Karpas-422 (cell line): ENCODE results near the gene CROCC. TPM values are rescaled to one million over a fixed set of nuclear protein-coding genes. Genes with fewer than 3 reads are reported as not detected.

ENCODE experiments used
- DNase-seq: peaks from one replicate; pipeline ENCODE4 v3.0.0-alpha.2; 2015
- H2AFZ ChIP-seq: fragments of 200-600 bp; sonication (generic); 2 replicates; pipeline ENCODE4 v1.6.1; 2014; ENCODE audit warnings: antibody characterized with exemption, low read length, mixed read lengths
- H3K27ac ChIP-seq: fragments of 200-600 bp; sonication (generic); 2 replicates; pipeline ENCODE4 v1.5.1; 2014; ENCODE audit warnings: mild to moderate bottlenecking, low read length, moderate library complexity
- H3K27me3 ChIP-seq: fragments of 200-600 bp; sonication (generic); 2 replicates; pipeline ENCODE4 v1.6.1; 2014; ENCODE audit warnings: low read length, mixed read lengths
- H3K36me3 ChIP-seq: fragments of 200-600 bp; sonication (generic); 2 replicates; pipeline ENCODE4 v1.6.1; 2014; ENCODE audit warnings: low read length, mixed read lengths; ENCODE audit not compliant: insufficient read depth
- H3K4me1 ChIP-seq: fragments of 200-600 bp; sonication (generic); 2 replicates; pipeline ENCODE4 v1.6.1; 2014; ENCODE audit warnings: mild to moderate bottlenecking, low read length, mixed read lengths
- H3K4me2 ChIP-seq: fragments of 200-600 bp; sonication (generic); 2 replicates; pipeline ENCODE4 v1.6.1; 2014; ENCODE audit warnings: low read length, low read depth, mild to moderate bottlenecking; ENCODE audit not compliant: poor library complexity, severe bottlenecking
- H3K4me3 ChIP-seq: fragments of 200-600 bp; sonication (generic); 2 replicates; pipeline ENCODE4 v1.5.1; 2014; ENCODE audit warnings: mild to moderate bottlenecking, antibody characterized with exemption, low read length, mixed read lengths
- H3K79me2 ChIP-seq: fragments of 200-600 bp; sonication (generic); 2 replicates; pipeline ENCODE4 v1.6.1; 2014; ENCODE audit warnings: mild to moderate bottlenecking, low read length, mixed read lengths
- H3K9ac ChIP-seq: fragments of 200-600 bp; sonication (generic); 2 replicates; pipeline ENCODE4 v1.6.0; 2014; ENCODE audit warnings: low read length
- H3K9me2 ChIP-seq: fragments of 200-600 bp; sonication (generic), shearing (Covaris generic); replicated peaks from 2 replicates; pipeline ENCODE4 v1.6.0; 2014; ENCODE audit warnings: mild to moderate bottlenecking, low read length, moderate library complexity; ENCODE audit not compliant: insufficient read depth
- H3K9me3 ChIP-seq: fragments of 300-700, 200-600 bp; sonication (generic); 2 replicates; pipeline ENCODE4 v1.6.1; 2014; ENCODE audit warnings: low read length, mixed read lengths
- H4K20me1 ChIP-seq: fragments of 200-600 bp; sonication (generic); 2 replicates; pipeline ENCODE4 v1.6.1; 2014; ENCODE audit warnings: mild to moderate bottlenecking, antibody characterized with exemption, low read length, low read depth; ENCODE audit not compliant: insufficient read depth
- total RNA-seq: library from RNA; depleted of rRNA; stranded (reverse); fragments of >200 nt; shearing (Covaris generic); gene quantifications from 2 replicates; pipeline ENCODE4 v1.2.3, GENCODE V29; 2014; ENCODE audit warnings: low replicate concordance

The CROCC gene
- total RNA-seq, 1 experiment from 2014 or later: 12.1 TPM

DNA sequence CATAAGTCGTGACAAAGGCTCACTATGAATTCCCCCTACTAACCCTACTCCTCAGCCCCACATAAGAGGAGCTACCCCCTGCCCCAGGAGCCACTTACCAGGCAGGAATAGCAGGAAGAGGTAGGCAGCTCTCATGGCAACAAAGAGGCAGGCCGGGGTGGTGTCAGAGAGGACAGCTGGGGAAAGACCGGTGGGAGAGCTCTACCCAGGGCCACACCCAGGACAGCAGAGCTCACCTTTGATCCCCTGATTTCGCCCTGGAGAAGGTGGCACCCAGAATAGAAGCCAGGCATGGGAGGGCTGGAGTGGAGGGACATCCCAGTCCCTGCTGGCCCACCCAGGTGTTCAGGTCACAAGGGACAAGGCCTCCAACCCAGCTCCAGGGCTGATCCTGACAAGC is 56.4 kb downstream of the CROCC start:
- no peaks in the 10 kb centered on the region for H3K9me3 ChIP-seq
- no peak overlapping the region for H3K27ac ChIP-seq
- no peak overlapping the region for H3K4me2 ChIP-seq
- no peaks in the 10 kb centered on the region for H3K36me3 ChIP-seq
- DNase-seq: no peak
- H3K4me1 ChIP-seq: no peaks in the 10 kb centered on the region
- H3K27me3 ChIP-seq: no peaks in the 10 kb centered on the region
- no peak overlapping the region for H3K9ac ChIP-seq
- H4K20me1 ChIP-seq: no peaks in the 10 kb centered on the region
- H3K4me3 ChIP-seq: no peak overlapping the region
- H3K79me2 ChIP-seq: no peaks in the 10 kb centered on the region
- no peaks in the 10 kb centered on the region for H3K9me2 ChIP-seq
- no peak overlapping the region for H2AFZ ChIP-seq

- Histone ChIP-seq H3K9me2 (no peaks in the 10 kb centered on the region), H3K27me3 (no peaks in the 10 kb centered on the region), H3K27ac (no peak overlapping the region), H3K4me2 (no peak overlapping the region), H3K36me3 (no peaks in the 10 kb centered on the region), H3K9ac (no peak overlapping the region), H2AFZ (no peak overlapping the region), H3K4me1 (no peaks in the 10 kb centered on the region), H3K9me3 (no peaks in the 10 kb centered on the region), H3K4me3 (no peak overlapping the region), H3K79me2 (no peaks in the 10 kb centered on the region), H4K20me1 (no peaks in the 10 kb centered on the region)
- DNase-seq: no peak
Measured at GRCh38 chr1:16978567-16979474, 57.1 kb downstream of the CROCC start.

DNA sequence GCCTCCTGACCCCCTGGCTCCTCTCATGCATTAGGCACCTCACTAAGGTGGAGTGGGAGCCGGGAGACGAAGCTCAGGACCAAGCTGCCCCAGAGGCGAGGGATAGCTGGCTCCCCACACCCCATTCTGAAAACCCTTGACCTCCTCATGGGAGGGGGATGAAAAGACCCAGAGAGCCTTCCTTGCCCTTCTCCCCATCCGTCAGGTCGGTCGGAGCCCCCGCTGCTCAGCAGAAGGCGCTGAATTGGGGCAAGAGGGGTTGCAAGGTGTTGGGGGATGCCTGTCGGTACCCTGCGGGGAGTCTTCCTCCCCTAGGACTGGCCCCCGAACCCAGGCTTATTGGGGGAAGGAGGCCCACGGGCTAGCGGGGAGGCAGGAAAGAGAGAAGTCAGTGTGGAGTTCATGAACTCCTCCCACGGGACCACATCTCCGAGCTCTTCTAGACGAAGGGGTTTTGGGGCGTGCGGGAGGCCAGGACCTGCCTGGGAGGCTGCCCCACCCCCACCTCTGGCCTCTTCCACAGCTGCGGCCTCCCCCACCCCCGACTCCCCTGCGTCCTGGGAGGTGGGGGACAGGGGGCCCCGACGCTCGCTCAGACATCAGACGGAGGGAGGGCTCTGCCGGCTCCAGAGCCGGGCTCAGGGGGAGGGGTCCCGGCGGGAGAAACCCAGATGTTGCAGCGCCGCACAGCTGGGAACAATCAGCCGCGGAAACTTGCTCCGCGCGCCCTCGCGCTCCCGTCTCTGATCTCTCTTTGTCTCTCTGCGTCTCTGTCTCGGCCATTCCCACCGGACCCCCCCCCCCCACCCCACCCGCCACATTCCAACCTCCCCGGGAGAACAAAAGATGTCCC is 58.0 kb downstream of the CROCC start:
- H3K4me1 ChIP-seq: no peaks in the 10 kb centered on the region
- H4K20me1 ChIP-seq: no peaks in the 10 kb centered on the region
- no peak overlapping the region for H3K27ac ChIP-seq
- no peak overlapping the region for H3K4me2 ChIP-seq
- DNase-seq: no peak
- no peak overlapping the region for H3K4me3 ChIP-seq
- H3K27me3 ChIP-seq: no peaks in the 10 kb centered on the region
- H3K36me3 ChIP-seq: no peaks in the 10 kb centered on the region
- H3K9me3 ChIP-seq: no peaks in the 10 kb centered on the region
- H3K9ac ChIP-seq: no peak overlapping the region
- no peaks in the 10 kb centered on the region for H3K79me2 ChIP-seq
- H3K9me2 ChIP-seq: no peaks in the 10 kb centered on the region
- no peak overlapping the region for H2AFZ ChIP-seq

- Histone ChIP-seq H3K4me1 (no peaks in the 10 kb centered on the region), H4K20me1 (no peaks in the 10 kb centered on the region), H2AFZ (no peak within 1 kb of the TSS), H3K27me3 (no peaks in the 10 kb centered on the region), H3K9me3 (no peaks in the 10 kb centered on the region), H3K79me2 (no peaks in the 10 kb centered on the region), H3K4me2 (no peak within 1 kb of the TSS), H3K9ac (no peak within 1 kb of the TSS), H3K4me3 (no peak within 1 kb of the TSS), H3K36me3 (no peaks in the 10 kb centered on the region), H3K9me2 (no peaks in the 10 kb centered on the region), H3K27ac (no peak within 1 kb of the TSS)
- no peak for DNase-seq
Measured at GRCh38 chr1:16980473-16981268, 58.9 kb downstream of the CROCC start, which contains the start of gene MFAP2. TSS of gene MFAP2 (minus strand) at chr1:16980620. CDS start at chr1:16978273, 2,347 bp downstream.

DNA sequence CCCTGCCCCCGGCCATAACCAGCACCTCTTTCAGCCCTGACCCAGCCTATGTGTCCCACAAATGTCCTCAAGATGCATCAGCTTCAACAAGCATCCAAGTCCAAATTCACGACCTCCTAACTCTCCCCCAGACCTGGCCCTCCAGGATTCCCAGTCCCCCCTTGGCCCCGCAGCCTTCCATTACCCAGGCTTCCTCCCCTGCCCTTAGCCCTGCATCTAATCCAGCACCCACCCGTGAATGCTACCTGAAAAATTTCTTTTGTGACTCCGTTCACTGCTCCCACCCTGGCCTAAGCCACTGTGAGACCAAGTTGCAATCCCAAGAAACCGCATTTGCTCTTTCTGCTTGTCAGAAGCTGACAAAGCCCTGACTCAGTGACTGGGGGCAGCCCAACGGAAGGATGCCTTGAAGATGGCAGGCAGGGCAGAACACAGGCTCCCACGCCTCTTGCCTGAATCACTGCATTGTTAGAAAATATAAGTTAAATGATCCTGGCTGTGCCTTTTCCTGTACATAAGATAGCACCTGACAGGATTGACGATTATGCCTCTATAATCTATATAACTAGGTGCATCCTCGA is 59.6 kb downstream of the CROCC start:
- no peaks in the 10 kb centered on the region for H4K20me1 ChIP-seq
- H3K9me3 ChIP-seq: no peaks in the 10 kb centered on the region
- no peaks in the 10 kb centered on the region for H3K9me2 ChIP-seq
- no peak overlapping the region for H3K9ac ChIP-seq
- H3K4me1 ChIP-seq: no peaks in the 10 kb centered on the region
- H3K4me3 ChIP-seq: no peak overlapping the region
- no peak overlapping the region for H3K27ac ChIP-seq
- no peaks in the 10 kb centered on the region for H3K36me3 ChIP-seq
- no peaks in the 10 kb centered on the region for H3K27me3 ChIP-seq
- H2AFZ ChIP-seq: no peak overlapping the region
- H3K4me2 ChIP-seq: no peak overlapping the region
- no peaks in the 10 kb centered on the region for H3K79me2 ChIP-seq
- no peak for DNase-seq

DNA sequence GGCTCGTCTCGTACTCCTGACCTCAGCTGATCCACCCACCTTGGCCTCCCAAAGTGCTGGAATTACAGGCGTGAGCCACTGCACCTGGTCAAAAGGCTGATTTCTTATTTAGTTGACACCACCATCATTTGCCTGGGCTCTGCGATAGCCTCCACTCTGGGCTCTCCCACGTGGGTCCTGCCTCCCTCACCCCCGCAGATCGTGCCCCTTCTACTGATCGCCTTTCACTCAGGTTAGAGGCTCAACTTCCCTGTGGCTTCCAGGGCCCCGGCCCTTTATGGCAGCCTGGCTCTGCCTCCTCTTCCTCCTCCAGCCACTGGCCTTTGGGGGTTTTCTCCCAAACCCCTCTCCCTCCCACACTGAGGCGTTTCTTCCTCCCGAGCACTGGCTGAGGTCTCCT is 61.2 kb downstream of the CROCC start:
- Histone ChIP-seq H3K9ac (no peak overlapping the region), H3K79me2 (no peaks in the 10 kb centered on the region), H3K9me3 (no peaks in the 10 kb centered on the region), H3K36me3 (no peaks in the 10 kb centered on the region), H3K9me2 (no peaks in the 10 kb centered on the region), H2AFZ (no peak overlapping the region), H4K20me1 (no peaks in the 10 kb centered on the region), H3K4me2 (no peak overlapping the region), H3K27ac (no peak overlapping the region), H3K4me3 (no peak overlapping the region), H3K27me3 (no peaks in the 10 kb centered on the region), H3K4me1 (no peaks in the 10 kb centered on the region)
- DNase-seq: no peak

DNA sequence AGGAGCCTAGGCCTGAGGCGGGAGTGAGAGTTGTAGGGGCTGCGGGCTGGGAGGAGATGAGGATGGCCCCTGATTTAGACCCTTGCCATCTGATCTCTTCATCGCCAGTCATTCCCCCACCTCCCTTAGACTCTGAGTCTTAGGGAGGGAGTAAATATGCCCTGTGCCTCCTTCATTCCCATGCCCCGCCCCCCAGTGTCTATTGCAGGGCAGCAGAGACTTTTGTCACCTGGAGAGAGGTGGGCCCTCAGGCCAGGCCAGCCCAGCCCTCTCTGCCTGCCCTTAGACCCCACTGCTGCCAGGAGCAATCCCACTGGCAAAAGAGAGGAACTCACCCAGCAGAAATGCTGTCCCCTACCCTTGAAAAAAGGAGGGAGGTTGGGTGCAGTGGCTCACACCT is 61.9 kb downstream of the CROCC start:
- H3K9ac ChIP-seq: no peak overlapping the region
- H3K79me2 ChIP-seq: no peaks in the 10 kb centered on the region

More for the DNA sequence above, 61.9 kb downstream of the CROCC start:
- H2AFZ ChIP-seq: no peak overlapping the region
- no peaks in the 10 kb centered on the region for H4K20me1 ChIP-seq
- H3K9me3 ChIP-seq: no peaks in the 10 kb centered on the region
- no peak for DNase-seq
- no peaks in the 10 kb centered on the region for H3K4me1 ChIP-seq
- H3K27me3 ChIP-seq: no peaks in the 10 kb centered on the region
- no peak overlapping the region for H3K27ac ChIP-seq
- H3K4me3 ChIP-seq: no peak overlapping the region
- H3K9me2 ChIP-seq: no peaks in the 10 kb centered on the region
- no peak overlapping the region for H3K4me2 ChIP-seq
- H3K36me3 ChIP-seq: no peaks in the 10 kb centered on the region
